ENCODE data around the gene COQ4.
"Not testable (repeated sequence)": the region's sequence is repeated elsewhere in the genome, so short reads cannot be mapped to it uniquely, and the experiment has no call there.

Gene COQ4

GRCh38 chr9:128322404-128323211 lies at the start of gene COQ4, which contains the start of gene TRUB2:
COQ4 (plus strand) TSS chr9:128322839; CDS start chr9:128322859, 20 bp downstream.
TRUB2 (minus strand) TSS chr9:128322447; CDS start chr9:128322408, 39 bp downstream.
- peak; percentile 86 for DNase-seq

DNA sequence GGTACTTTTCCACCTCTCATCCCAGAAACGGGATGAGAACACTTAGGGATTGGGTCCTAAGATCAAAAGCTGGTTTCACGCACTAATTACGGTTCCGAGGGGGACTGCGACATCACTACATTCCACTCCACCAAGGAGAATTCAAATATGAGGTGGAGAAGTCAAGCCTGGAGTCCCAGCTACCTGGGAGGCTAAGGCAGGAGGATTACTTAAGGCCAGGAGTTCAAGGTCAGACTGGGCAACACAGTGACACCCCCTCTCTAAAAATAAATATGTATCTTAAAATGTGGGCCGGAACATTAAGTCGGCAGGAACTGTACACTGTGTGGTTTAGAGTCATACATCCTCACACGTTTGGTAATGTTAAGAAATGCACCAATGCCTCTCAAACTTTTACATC lies 48.4 kb upstream of the COQ4 start:
- no peak for DNase-seq

- peak; percentile 64 for DNase-seq
Measured at GRCh38 chr9:128275198-128276007, 47.2 kb upstream of the COQ4 start, which contains the start of gene GOLGA2. GOLGA2 (minus strand) TSS chr9:128276007; CDS start chr9:128275976, 31 bp downstream.

DNA sequence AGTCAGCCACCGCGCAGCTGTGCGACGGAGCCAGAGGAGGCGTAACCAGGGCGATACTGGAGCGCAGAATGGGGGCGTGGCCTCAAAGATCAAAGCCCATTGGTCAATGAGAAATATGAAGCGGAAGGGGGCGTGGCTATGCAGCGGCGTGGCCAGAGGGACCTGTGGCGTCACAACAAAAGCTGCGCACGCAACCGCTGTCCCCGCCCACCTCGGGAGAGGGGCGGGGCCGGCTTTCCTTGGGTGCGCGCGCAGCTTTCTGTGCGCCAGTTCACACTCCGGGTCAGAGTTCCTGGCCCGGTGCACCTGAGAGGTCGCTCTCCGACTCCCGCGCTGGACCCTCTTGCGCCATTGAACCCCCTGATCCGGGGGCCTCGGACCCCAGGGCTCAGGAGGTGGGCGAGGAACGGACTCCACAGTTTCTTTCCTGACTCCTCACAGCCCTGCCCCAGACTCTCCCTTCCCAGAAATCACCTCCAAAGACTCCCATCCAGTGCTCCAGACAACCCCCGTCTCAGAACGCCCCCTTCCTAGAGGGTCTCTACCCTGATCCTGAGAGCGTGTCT lies 46.5 kb upstream of the COQ4 start, which contains the start of gene SWI5:
TSS of gene SWI5 (plus strand) at position 269 of the 566 bp plus-strand sequence.
- peak; percentile 91 for DNase-seq

GRCh38 chr9:128276574-128277270 lies 45.9 kb upstream of the COQ4 start:
- no peak for DNase-seq

DNA sequence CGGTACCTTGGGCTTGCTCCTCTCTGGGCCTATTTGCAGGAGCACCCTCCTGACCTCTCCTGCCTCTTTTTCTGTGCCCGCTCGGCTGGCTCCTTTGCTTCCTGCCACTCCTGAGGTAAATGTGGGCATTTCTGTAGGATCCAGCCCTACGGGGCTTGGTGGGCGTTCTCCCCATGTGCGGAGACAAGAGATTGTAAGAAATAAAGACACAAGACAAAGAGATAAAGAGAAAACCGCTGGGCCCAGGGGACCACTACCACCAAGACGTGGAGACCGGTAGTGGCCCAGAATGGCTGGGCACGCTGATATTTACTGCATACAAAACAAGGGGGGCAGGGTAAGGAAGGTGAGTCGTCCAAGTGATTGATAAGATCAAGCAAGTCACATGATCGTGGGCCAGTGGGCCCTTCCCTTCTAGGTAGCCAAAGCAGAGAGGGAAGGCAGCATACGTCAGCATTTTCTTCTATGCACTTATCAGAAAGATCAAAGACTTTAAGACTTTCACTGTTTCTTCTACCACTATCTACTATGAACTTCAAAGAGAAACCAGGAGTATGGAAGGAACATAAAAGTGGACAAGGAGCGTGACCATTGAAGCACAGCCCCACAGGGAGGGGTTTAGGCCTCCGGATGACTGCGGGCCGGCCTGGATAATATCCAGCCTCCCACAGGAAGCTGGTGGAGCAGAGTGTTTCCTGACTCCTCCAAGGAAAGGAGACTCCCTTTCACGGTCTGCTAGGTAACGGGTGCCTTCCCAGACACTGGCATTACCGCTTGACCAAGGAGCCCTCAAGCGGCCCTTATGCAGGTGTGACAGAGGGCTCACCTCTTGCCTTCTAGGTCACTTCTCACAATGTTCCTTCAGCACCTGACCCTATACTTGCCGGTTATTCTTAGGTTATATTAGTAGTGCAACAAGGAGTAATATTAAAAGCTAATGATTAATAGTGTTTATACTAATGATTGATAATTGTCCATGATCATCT lies 43.3 kb upstream of the COQ4 start:
- not testable (repeated sequence) for DNase-seq

GRCh38 chr9:128280084-128280622 lies 42.5 kb upstream of the COQ4 start:
- DNase-seq = no peak

- DNase-seq = peak; percentile 42
Measured at GRCh38 chr9:128282500-128282899, 40.1 kb upstream of the COQ4 start.

GRCh38 chr9:128285033-128285784 lies 37.4 kb upstream of the COQ4 start:
- DNase-seq = no peak

- DNase-seq = no peak
Measured at GRCh38 chr9:128286440-128286839, 36.2 kb upstream of the COQ4 start.

DNA sequence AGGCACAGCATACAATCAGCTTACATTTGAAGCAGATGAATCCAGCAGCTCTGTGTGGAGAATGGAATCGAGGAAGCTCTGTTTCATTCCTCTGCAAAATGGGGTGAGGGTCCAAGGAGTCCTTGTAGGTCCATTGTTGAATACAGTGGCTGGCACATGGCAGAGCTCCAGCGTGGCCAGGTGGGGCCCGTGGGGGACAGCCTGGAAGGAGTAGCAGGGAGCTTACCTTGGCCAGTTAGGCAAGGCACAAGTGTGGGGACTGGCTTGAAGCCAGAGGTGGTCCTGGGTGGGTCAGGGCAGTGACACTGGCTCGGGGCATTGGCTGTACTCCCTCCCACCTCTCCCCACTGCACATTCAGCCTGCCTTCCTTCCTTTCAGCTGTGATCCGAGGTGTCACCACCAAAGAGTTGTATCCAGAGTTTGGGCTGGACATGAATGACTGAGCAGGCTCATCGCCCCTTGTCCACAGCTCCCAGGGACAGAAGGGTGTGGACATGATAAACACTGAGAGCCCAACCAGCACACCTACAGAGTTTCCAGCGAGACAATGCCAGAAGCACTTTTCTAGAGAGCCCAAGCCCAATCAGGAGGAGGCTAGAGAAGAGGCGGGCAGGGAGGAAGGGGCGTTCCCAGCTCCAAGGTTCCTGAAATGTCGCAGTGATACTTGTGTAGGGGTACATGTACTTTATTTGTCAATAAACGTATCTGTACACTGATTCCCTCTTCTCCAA lies 34.2 kb upstream of the COQ4 start:
- no peak for DNase-seq

- DNase-seq = no peak
Measured at GRCh38 chr9:128292009-128292408, 30.6 kb upstream of the COQ4 start.

- no peak for DNase-seq
Measured at GRCh38 chr9:128293091-128293490, 29.5 kb upstream of the COQ4 start.

- DNase-seq = no peak
Measured at GRCh38 chr9:128294142-128294541, 28.5 kb upstream of the COQ4 start.

GRCh38 chr9:128296340-128297220 lies 26.1 kb upstream of the COQ4 start:
- no peak for DNase-seq

- DNase-seq = no peak
Measured at GRCh38 chr9:128297221-128297773, 25.3 kb upstream of the COQ4 start.

DNA sequence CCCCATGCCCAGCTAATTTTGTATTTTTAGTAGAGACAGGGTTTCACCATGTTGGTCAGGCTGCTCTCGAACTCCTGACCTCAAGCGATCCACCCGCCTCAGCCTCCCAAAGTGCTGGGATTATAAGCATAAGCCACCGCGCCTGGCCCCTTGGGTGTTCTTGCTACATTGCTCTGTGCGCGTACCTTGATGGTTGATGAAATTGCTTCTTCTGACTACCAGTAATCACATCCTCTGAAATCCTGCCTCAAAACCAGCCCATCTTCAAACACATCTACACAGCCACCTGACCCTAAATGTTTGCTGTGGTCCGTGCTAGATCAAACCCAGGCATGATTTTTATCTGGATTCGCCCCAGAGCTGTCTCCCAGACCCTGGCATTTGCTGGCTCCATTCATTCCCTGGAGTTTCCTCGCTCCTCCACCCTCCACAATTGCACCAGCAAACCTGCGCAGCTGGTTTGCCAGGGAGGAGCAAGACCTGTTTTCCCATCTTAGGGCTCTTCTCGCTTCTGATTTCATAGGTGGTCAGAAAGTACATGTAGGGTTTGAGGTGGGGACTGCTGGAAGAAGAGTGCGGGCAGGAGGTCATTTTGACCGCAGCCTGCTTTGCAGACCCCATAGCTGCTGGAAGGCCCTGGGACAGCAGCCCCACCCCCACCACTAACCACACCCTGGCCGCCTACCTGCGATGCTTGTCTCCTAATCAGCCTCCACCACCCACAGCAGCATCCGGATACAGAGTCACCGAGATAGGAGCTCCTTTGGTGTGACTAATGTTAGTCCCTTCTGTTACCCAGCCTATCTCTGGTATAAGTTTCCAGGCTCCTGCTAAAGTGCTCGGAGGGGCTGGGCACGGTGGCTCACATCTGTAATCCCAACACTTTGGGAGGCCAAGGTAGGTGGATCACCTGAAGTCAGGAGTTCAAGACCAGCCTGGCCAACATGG lies 23.8 kb upstream of the COQ4 start:
- DNase-seq = no peak
